Measurements from ENCODE around the gene B4GALT6. TPM values are rescaled to one million over a fixed set of nuclear protein-coding genes. Genes with fewer than 3 reads are reported as not detected.
A peak's percentile ranks its signal among the peaks of the same experiment; 100 is the strongest.
"Not testable (repeated sequence)": the region's sequence is repeated elsewhere in the genome, so short reads cannot be mapped to it uniquely, and the experiment has no call there.

The B4GALT6 gene
- polyA plus RNA-seq: 1 to 10 TPM; 1.2 to 2.4 TPM

GRCh38 chr18:31684279-31685096 lies at the start of gene B4GALT6:
Gene B4GALT6, minus strand, starts transcription at chr18:31684581. Its CDS starts 155 bp downstream, at chr18:31684426.
- whole genome bisulfite sequencing, 2 donors: 1% methylated on average over 60 to 86 of the region's 86 CpGs
- H3K4me1 ChIP-seq (ENCODE audit: control insufficient read depth in 2 of 2, insufficient read depth in 2 of 2, low read length in 1 of 2): peaks cover 3 to 9% of the 10 kb centered on the region in 2 donors

GRCh38 chr18:31731628-31732027 lies 47.2 kb upstream of the B4GALT6 start:
- WGBS, 2 donors: 53 to 64% methylated on average over 3 of the region's 3 CpGs
- no peak overlapping the region for H3K4me3 ChIP-seq (ENCODE audit: low read depth in 1 of 2, low read length in 2 of 2)
- no peaks in the 10 kb centered on the region for H3K36me3 ChIP-seq (ENCODE audit: control insufficient read depth in 2 of 2, insufficient read depth in 2 of 2, low read length in 1 of 2)
- no peaks in the 10 kb centered on the region for H3K4me1 ChIP-seq (ENCODE audit: control insufficient read depth in 2 of 2, insufficient read depth in 2 of 2, low read length in 1 of 2)
- H3K27ac ChIP-seq (ENCODE audit: low read depth in 2 of 2, low read length in 1 of 2): no peak overlapping the region
- H3K27me3 ChIP-seq (ENCODE audit: control insufficient read depth in 1 of 2, insufficient read depth in 2 of 2, low read length in 2 of 2): no peaks in the 10 kb centered on the region
- H3K9me3 ChIP-seq (ENCODE audit: control insufficient read depth in 2 of 2, insufficient read depth in 1 of 2, low read depth in 1 of 2, low read length in 1 of 2): no peaks in the 10 kb centered on the region

More at GRCh38 chr18:31684279-31685096, at the start of gene B4GALT6:
- H3K27me3 ChIP-seq (ENCODE audit: control insufficient read depth in 1 of 2, insufficient read depth in 2 of 2, low read length in 2 of 2): no peaks in the 10 kb centered on the region
- H3K36me3 ChIP-seq (ENCODE audit: control insufficient read depth in 2 of 2, insufficient read depth in 2 of 2, low read length in 1 of 2): no peaks in the 10 kb centered on the region
- peak within 1 kb of the TSS; percentile 61 to 63 for H3K27ac ChIP-seq (ENCODE audit: low read depth in 2 of 2, low read length in 1 of 2)
- no peaks in the 10 kb centered on the region for H3K9me3 ChIP-seq (ENCODE audit: control insufficient read depth in 2 of 2, insufficient read depth in 1 of 2, low read depth in 1 of 2, low read length in 1 of 2)
- peak within 1 kb of the TSS; percentile 55 to 68 for H3K4me3 ChIP-seq (ENCODE audit: low read depth in 1 of 2, low read length in 2 of 2)

- H3K36me3 ChIP-seq (ENCODE audit: control insufficient read depth in 2 of 2, insufficient read depth in 2 of 2, low read length in 1 of 2); H3K27ac ChIP-seq (ENCODE audit: low read depth in 2 of 2, low read length in 1 of 2); H3K27me3 ChIP-seq (ENCODE audit: control insufficient read depth in 1 of 2, insufficient read depth in 2 of 2, low read length in 2 of 2); H3K4me1 ChIP-seq (ENCODE audit: control insufficient read depth in 2 of 2, insufficient read depth in 2 of 2, low read length in 1 of 2); H3K4me3 ChIP-seq (ENCODE audit: low read depth in 1 of 2, low read length in 2 of 2); H3K9me3 ChIP-seq (ENCODE audit: control insufficient read depth in 2 of 2, insufficient read depth in 1 of 2, low read depth in 1 of 2, low read length in 1 of 2): not testable (repeated sequence)
- WGBS, 2 donors: 88 to 95% methylated on average over 2 of the region's 2 CpGs
Measured at GRCh38 chr18:31729196-31729595, 44.8 kb upstream of the B4GALT6 start.

- Histone ChIP-seq H3K4me3 (ENCODE audit: low read depth in 1 of 2, low read length in 2 of 2) (peak overlapping the region; percentile 61 to 67), H3K9me3 (ENCODE audit: control insufficient read depth in 2 of 2, insufficient read depth in 1 of 2, low read depth in 1 of 2, low read length in 1 of 2) (peaks cover 0 to 2% of the 10 kb centered on the region in 2 donors), H3K27ac (ENCODE audit: low read depth in 2 of 2, low read length in 1 of 2) (peak overlapping the region in 1 of 2 donors; percentile 37), H3K4me1 (ENCODE audit: control insufficient read depth in 2 of 2, insufficient read depth in 2 of 2, low read length in 1 of 2) (no peaks in the 10 kb centered on the region), H3K36me3 (ENCODE audit: control insufficient read depth in 2 of 2, insufficient read depth in 2 of 2, low read length in 1 of 2) (no peaks in the 10 kb centered on the region), H3K27me3 (ENCODE audit: control insufficient read depth in 1 of 2, insufficient read depth in 2 of 2, low read length in 2 of 2) (no peaks in the 10 kb centered on the region)
- WGBS, 2 donors: 6 to 12% methylated on average over 43 of the region's 43 CpGs
Measured at GRCh38 chr18:31723990-31724711, 39.8 kb upstream of the B4GALT6 start.

GRCh38 chr18:31723639-31723989 lies 39.2 kb upstream of the B4GALT6 start:
- 38 to 39% methylated on average over 7 of the region's 7 CpGs for WGBS, 2 donors
- H3K9me3 ChIP-seq (ENCODE audit: control insufficient read depth in 2 of 2, insufficient read depth in 1 of 2, low read depth in 1 of 2, low read length in 1 of 2): peaks cover 0 to 6% of the 10 kb centered on the region in 2 donors
- no peaks in the 10 kb centered on the region for H3K27me3 ChIP-seq (ENCODE audit: control insufficient read depth in 1 of 2, insufficient read depth in 2 of 2, low read length in 2 of 2)
- no peak overlapping the region for H3K27ac ChIP-seq (ENCODE audit: low read depth in 2 of 2, low read length in 1 of 2)
- no peaks in the 10 kb centered on the region for H3K36me3 ChIP-seq (ENCODE audit: control insufficient read depth in 2 of 2, insufficient read depth in 2 of 2, low read length in 1 of 2)
- peak overlapping the region in 1 of 2 donors; percentile 67 for H3K4me3 ChIP-seq (ENCODE audit: low read depth in 1 of 2, low read length in 2 of 2)
- no peaks in the 10 kb centered on the region for H3K4me1 ChIP-seq (ENCODE audit: control insufficient read depth in 2 of 2, insufficient read depth in 2 of 2, low read length in 1 of 2)

- H3K27ac ChIP-seq (ENCODE audit: low read depth in 2 of 2, low read length in 1 of 2): no peak overlapping the region
- WGBS, 2 donors: 35 to 36% methylated on average over 7 of the region's 7 CpGs
- no peak overlapping the region for H3K4me3 ChIP-seq (ENCODE audit: low read depth in 1 of 2, low read length in 2 of 2)
- no peaks in the 10 kb centered on the region for H3K36me3 ChIP-seq (ENCODE audit: control insufficient read depth in 2 of 2, insufficient read depth in 2 of 2, low read length in 1 of 2)
- no peaks in the 10 kb centered on the region for H3K27me3 ChIP-seq (ENCODE audit: control insufficient read depth in 1 of 2, insufficient read depth in 2 of 2, low read length in 2 of 2)
- H3K9me3 ChIP-seq (ENCODE audit: control insufficient read depth in 2 of 2, insufficient read depth in 1 of 2, low read depth in 1 of 2, low read length in 1 of 2): peaks cover 0 to 6% of the 10 kb centered on the region in 2 donors
- no peaks in the 10 kb centered on the region for H3K4me1 ChIP-seq (ENCODE audit: control insufficient read depth in 2 of 2, insufficient read depth in 2 of 2, low read length in 1 of 2)
Measured at GRCh38 chr18:31722369-31722957, 38.1 kb upstream of the B4GALT6 start.

GRCh38 chr18:31721601-31722000 lies 37.2 kb upstream of the B4GALT6 start:
- Histone ChIP-seq H3K4me1 (ENCODE audit: control insufficient read depth in 2 of 2, insufficient read depth in 2 of 2, low read length in 1 of 2) (no peaks in the 10 kb centered on the region), H3K9me3 (ENCODE audit: control insufficient read depth in 2 of 2, insufficient read depth in 1 of 2, low read depth in 1 of 2, low read length in 1 of 2) (peaks cover 0 to 6% of the 10 kb centered on the region in 2 donors), H3K4me3 (ENCODE audit: low read depth in 1 of 2, low read length in 2 of 2) (no peak overlapping the region), H3K27ac (ENCODE audit: low read depth in 2 of 2, low read length in 1 of 2) (no peak overlapping the region), H3K27me3 (ENCODE audit: control insufficient read depth in 1 of 2, insufficient read depth in 2 of 2, low read length in 2 of 2) (no peaks in the 10 kb centered on the region), H3K36me3 (ENCODE audit: control insufficient read depth in 2 of 2, insufficient read depth in 2 of 2, low read length in 1 of 2) (no peaks in the 10 kb centered on the region)
- WGBS, 2 donors: 58 to 65% methylated on average over 3 of the region's 3 CpGs

GRCh38 chr18:31720867-31721266 lies 36.5 kb upstream of the B4GALT6 start:
- Histone ChIP-seq H3K4me1 (ENCODE audit: control insufficient read depth in 2 of 2, insufficient read depth in 2 of 2, low read length in 1 of 2) (no peaks in the 10 kb centered on the region), H3K9me3 (ENCODE audit: control insufficient read depth in 2 of 2, insufficient read depth in 1 of 2, low read depth in 1 of 2, low read length in 1 of 2) (peaks cover 0 to 6% of the 10 kb centered on the region in 2 donors), H3K4me3 (ENCODE audit: low read depth in 1 of 2, low read length in 2 of 2) (no peak overlapping the region), H3K36me3 (ENCODE audit: control insufficient read depth in 2 of 2, insufficient read depth in 2 of 2, low read length in 1 of 2) (no peaks in the 10 kb centered on the region), H3K27me3 (ENCODE audit: control insufficient read depth in 1 of 2, insufficient read depth in 2 of 2, low read length in 2 of 2) (no peaks in the 10 kb centered on the region), H3K27ac (ENCODE audit: low read depth in 2 of 2, low read length in 1 of 2) (no peak overlapping the region)
- WGBS, 2 donors: 72 to 77% methylated on average over 7 of the region's 7 CpGs

GRCh38 chr18:31719363-31720006 lies 35.1 kb upstream of the B4GALT6 start:
- WGBS, 2 donors: 81 to 82% methylated on average over 7 of the region's 7 CpGs
- Histone ChIP-seq H3K9me3 (ENCODE audit: control insufficient read depth in 2 of 2, insufficient read depth in 1 of 2, low read depth in 1 of 2, low read length in 1 of 2) (peaks cover 0 to 6% of the 10 kb centered on the region in 2 donors), H3K36me3 (ENCODE audit: control insufficient read depth in 2 of 2, insufficient read depth in 2 of 2, low read length in 1 of 2) (no peaks in the 10 kb centered on the region), H3K27me3 (ENCODE audit: control insufficient read depth in 1 of 2, insufficient read depth in 2 of 2, low read length in 2 of 2) (no peaks in the 10 kb centered on the region), H3K4me3 (ENCODE audit: low read depth in 1 of 2, low read length in 2 of 2) (no peak overlapping the region), H3K4me1 (ENCODE audit: control insufficient read depth in 2 of 2, insufficient read depth in 2 of 2, low read length in 1 of 2) (no peaks in the 10 kb centered on the region), H3K27ac (ENCODE audit: low read depth in 2 of 2, low read length in 1 of 2) (no peak overlapping the region)
